Left forelimb (tissue), 1 donor: ENCODE results near the gene CEP19.

Experiments
- DNase-seq: peaks from one replicate; pipeline ENCODE4 v3.0.0-alpha.2; 2018; ENCODE audit warnings: low spot score

The CEP19 gene

GRCh38 chr3:196662711-196663571 lies 49.1 kb downstream of the CEP19 start:
- DNase-seq, result no peak

- no peak for DNase-seq
Measured at GRCh38 chr3:196662033-196662432, 50.0 kb downstream of the CEP19 start.

GRCh38 chr3:196661400-196661799 lies 50.6 kb downstream of the CEP19 start:
- no peak for DNase-seq

- DNase-seq, result no peak
Measured at GRCh38 chr3:196660381-196661166, 51.5 kb downstream of the CEP19 start.

- no peak for DNase-seq
Measured at GRCh38 chr3:196659901-196660351, 52.1 kb downstream of the CEP19 start.
